Measurements from ENCODE around the gene CAB39. TPM values are rescaled to one million over a fixed set of nuclear protein-coding genes. Genes with fewer than 3 reads are reported as not detected.

Gene CAB39
- total RNA-seq (10 to 100 TPM; 63.7 to 77.9 (median 73.4) TPM), polyA plus RNA-seq (100 to 1,000 TPM in 1 of 3 donors, 10 to 100 TPM in 2; 60.2 to 128 (median 70.9) TPM)

DNA sequence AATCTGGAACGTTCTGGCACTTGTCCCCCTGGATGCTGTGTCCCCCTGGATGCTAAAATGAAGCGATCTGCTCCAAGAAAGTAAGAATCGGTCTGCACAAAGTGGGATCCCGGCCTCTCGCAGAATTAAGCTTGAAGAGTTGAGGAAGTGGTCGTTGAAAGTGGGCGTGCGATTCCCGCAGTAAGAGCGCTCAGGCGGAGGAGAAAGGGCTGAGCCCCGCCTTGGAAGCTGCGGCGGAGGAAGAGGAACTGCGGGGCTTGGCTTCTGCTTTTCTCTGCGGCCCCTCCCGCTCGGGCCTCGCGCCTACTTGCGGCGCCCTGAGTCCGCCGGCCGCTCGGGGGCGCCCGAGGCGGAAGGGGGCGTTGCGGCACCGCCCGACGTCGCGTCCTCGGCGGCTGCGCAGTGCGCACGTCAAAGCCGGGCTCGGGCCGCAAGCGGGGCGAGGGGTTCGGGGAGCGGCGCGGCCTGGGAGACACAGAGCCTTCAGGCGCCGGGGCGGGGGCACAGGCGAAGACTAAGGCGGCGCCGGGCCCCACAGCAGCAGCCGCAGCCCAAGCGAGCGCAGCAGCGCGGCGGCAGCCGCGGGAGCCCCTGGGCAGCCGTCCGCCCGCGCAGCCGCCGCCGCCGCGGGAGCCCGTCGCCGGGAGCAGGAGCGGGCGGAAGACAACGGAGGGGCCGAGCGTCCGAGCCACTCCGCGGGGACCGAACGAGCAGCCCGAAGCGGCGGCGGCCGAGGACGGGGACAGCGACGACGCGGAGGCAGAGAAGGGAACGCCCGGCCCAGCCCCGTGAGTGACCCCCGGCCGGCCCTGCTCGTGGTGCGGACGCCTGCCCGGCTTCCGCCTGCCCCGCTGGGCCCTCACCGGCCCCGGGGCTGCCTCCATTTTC, at the start of gene CAB39:
Gene CAB39 (plus strand): TSS at position 400 of the 888 bp plus-strand sequence. CDS start 47,160 bp downstream, outside the sequence.
- peak; percentile 93 for DNase-seq
- peak; percentile 78 to 95 (median 90) for TF ChIP-seq POLR2AphosphoS5 (IDR thresholded peaks at IDR 0.05)
- peak in 1 of 2 donors; percentile 20 for TF ChIP-seq POLR2A (IDR thresholded peaks at IDR 0.05)
- TF ChIP-seq, protein P1, sequence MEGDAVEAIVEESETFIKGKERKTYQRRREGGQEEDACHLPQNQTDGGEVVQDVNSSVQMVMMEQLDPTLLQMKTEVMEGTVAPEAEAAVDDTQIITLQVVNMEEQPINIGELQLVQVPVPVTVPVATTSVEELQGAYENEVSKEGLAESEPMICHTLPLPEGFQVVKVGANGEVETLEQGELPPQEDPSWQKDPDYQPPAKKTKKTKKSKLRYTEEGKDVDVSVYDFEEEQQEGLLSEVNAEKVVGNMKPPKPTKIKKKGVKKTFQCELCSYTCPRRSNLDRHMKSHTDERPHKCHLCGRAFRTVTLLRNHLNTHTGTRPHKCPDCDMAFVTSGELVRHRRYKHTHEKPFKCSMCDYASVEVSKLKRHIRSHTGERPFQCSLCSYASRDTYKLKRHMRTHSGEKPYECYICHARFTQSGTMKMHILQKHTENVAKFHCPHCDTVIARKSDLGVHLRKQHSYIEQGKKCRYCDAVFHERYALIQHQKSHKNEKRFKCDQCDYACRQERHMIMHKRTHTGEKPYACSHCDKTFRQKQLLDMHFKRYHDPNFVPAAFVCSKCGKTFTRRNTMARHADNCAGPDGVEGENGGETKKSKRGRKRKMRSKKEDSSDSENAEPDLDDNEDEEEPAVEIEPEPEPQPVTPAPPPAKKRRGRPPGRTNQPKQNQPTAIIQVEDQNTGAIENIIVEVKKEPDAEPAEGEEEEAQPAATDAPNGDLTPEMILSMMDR (IDR thresholded peaks at IDR 0.05) = peak in 3 of 4 experiments; percentile 27 to 81 (median 50)
- no peak for TF ChIP-seq EP300 (IDR thresholded peaks at IDR 0.05)
- intact Hi-C loops (cut with DNase I) = loop anchor here (1.0 to 5.0 kb wide), 3 partner anchors 87 to 295 kb away; partner anchors contain the start of gene SP100
- Histone ChIP-seq H3K27me3 (no peaks in the 10 kb centered on the region), H3K4me1 (peaks cover 0 to 45% (median 38%) of the 10 kb centered on the region in 4 donors), H3K4me3 (peak within 1 kb of the TSS; percentile 90 to 100 (median 96)), H3K36me3 (no peaks in the 10 kb centered on the region), H3K9me3 (no peaks in the 10 kb centered on the region), H3K27ac (peak within 1 kb of the TSS; percentile 94 to 99 (median 98))
- 0% methylated on average over 110 of the region's 110 CpGs for WGBS, 2 donors

DNA sequence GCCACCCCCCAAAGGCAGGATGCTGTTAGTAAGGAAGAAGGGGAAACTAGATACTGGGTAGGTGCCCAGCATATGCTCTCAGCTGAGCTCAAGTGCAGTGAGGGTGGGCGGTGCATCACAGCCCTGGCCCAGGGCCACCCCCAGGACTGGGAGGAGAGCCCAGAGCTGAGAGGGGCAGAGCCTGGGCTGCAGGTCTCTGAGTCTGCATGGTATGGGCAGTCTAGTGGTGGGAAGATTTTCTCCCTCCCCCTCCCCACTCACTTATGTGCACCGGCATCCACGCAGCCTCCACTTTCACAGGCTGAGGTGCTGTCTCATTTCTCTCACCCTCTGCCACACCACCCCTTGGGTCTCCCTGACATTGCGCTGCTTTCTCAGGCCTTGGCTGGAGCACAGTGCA, 48.5 kb upstream of the CAB39 start:
- no peaks in the 10 kb centered on the region for H3K9me3 ChIP-seq
- H3K4me3 ChIP-seq = no peak overlapping the region
- no peak for DNase-seq
- TF ChIP-seq POLR2A (IDR thresholded peaks at IDR 0.05) = no peak
- TF ChIP-seq, protein P1 (IDR thresholded peaks at IDR 0.05) = no peak
- no peak for TF ChIP-seq EP300 (IDR thresholded peaks at IDR 0.05)
- no peak for TF ChIP-seq POLR2AphosphoS5 (IDR thresholded peaks at IDR 0.05)
- H3K27ac ChIP-seq = no peak overlapping the region
- H3K36me3 ChIP-seq = no peaks in the 10 kb centered on the region
- intact Hi-C loops (cut with DNase I) = no loop called here
- 70 to 88% methylated on average over 4 of the region's 4 CpGs for WGBS, 2 donors
- H3K4me1 ChIP-seq = peaks cover 0 to 5% (median 0%) of the 10 kb centered on the region in 4 donors
- no peaks in the 10 kb centered on the region for H3K27me3 ChIP-seq

DNA sequence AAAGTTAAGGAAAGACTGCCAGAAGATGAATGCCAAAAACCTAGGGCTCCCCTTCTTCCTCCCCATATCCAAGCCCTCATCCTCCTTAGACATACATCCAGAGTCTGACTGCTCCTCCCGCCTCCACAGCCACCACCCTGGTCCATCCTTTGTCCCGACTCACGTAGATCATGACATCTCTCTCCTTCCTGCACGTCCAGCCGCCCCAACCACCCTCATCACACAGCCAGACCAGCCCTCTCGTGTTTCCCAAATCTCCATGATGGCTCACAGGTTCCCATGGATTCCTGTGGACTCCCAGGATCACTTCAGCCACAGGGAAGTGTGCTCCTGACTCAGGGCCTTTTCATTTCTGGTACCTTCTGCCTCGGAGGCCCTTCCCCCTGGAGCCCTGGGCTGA, 47.8 kb upstream of the CAB39 start:
- no peaks in the 10 kb centered on the region for H3K36me3 ChIP-seq
- no peaks in the 10 kb centered on the region for H3K4me1 ChIP-seq
- H3K9me3 ChIP-seq = no peaks in the 10 kb centered on the region
- 91 to 94% methylated on average over 7 of the region's 7 CpGs for WGBS, 2 donors
- H3K27ac ChIP-seq = no peak overlapping the region
- intact Hi-C loops (cut with DNase I) = no loop called here
- H3K27me3 ChIP-seq = no peaks in the 10 kb centered on the region
- TF ChIP-seq, protein P1 (IDR thresholded peaks at IDR 0.05) = no peak
- no peak for TF ChIP-seq POLR2AphosphoS5 (IDR thresholded peaks at IDR 0.05)
- TF ChIP-seq EP300 (IDR thresholded peaks at IDR 0.05) = no peak
- no peak for TF ChIP-seq POLR2A (IDR thresholded peaks at IDR 0.05)
- DNase-seq = no peak
- no peak overlapping the region for H3K4me3 ChIP-seq

DNA sequence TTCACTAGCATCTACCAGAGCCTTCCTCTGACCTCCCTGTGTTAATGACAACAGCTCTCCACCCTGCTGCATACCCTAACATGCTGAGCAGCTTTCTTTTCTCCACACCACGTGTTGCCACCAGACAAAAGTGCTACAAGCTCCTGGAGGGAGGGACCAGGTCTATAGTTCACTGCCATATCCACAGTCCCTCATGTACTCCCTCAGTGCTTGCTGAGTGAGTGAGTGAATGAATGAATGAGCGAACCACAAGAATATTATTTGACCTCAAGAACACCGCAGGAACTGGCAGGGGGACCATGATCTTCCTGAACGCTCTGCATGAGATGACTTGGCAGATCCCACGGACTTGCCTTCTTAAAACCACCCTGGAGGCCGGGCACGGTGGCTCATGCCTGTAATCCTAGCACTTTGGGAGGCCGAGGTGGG, 47.4 kb upstream of the CAB39 start:
- Histone ChIP-seq H3K4me1 (no peaks in the 10 kb centered on the region), H3K27ac (no peak overlapping the region), H3K27me3 (no peaks in the 10 kb centered on the region), H3K9me3 (no peaks in the 10 kb centered on the region), H3K4me3 (no peak overlapping the region), H3K36me3 (no peaks in the 10 kb centered on the region)
- TF ChIP-seq EP300 (IDR thresholded peaks at IDR 0.05) (no peak), POLR2AphosphoS5 (IDR thresholded peaks at IDR 0.05) (no peak), POLR2A (IDR thresholded peaks at IDR 0.05) (no peak)
- TF ChIP-seq, protein P1 (IDR thresholded peaks at IDR 0.05) = no peak
- whole genome bisulfite sequencing, 2 donors = 62 to 86% methylated on average over 8 of the region's 8 CpGs
- no peak for DNase-seq
- intact Hi-C loops (cut with DNase I) = no loop called here
